HepG2 (cell line): Measurements from ENCODE around the gene VCL. TPM values are rescaled to one million over a fixed set of nuclear protein-coding genes. Genes with fewer than 3 reads are reported as not detected.
"Not testable (repeated sequence)": the region's sequence is repeated elsewhere in the genome, so short reads cannot be mapped to it uniquely, and the experiment has no call there.

Experiments used
- ATAC-seq: fragments of 200-7000 bp; cut with Tn5 transposase; 3 replicates; pipeline ENCODE4 v1.9.1; 2020; ENCODE audit warnings: mild to moderate bottlenecking, moderate library complexity
- BruUV-seq: library from RNA; stranded (reverse); fragments of 400-500 nt; replicated peaks from 2 replicates; lab custom pipeline; 2021; lab: Mats Ljungman, UMichigan
- CTCF ChIA-PET: fragments of 300-600 bp; formaldehyde crosslinking; extraction: SDS; loops from one replicate; lab custom pipeline; 2021; ENCODE audit warnings: low total read pairs, inconsistent platforms, low intra/inter-chr PET ratio; lab: Yijun Ruan, JAX
- POLR2A ChIA-PET: fragments of 350-600 bp; sonication (Branson Sonifier 250); formaldehyde crosslinking; loops from one replicate; lab custom pipeline; 2020; ENCODE audit warnings: antibody characterized with exemption, inconsistent platforms; lab: Yijun Ruan, JAX
- DNase-seq: peaks from one replicate; pipeline ENCODE4 v3.0.0-alpha.2; 2015; ENCODE audit warnings: low spot score
- FAIRE-seq: peaks from 3 replicates; lab custom pipeline; 2011; peaks lifted over from hg19 to GRCh38; lab: Jason Lieb, UNC
- H2AFZ ChIP-seq: one replicate; pipeline ENCODE4 v1.6.1; 2011; ENCODE audit warnings: low read length, inconsistent platforms
- H3K27ac ChIP-seq: fragments of 300-600 bp; 3 replicates; pipeline ENCODE4 v1.8.0; 2011; ENCODE audit warnings: mixed run types, mild to moderate bottlenecking, mixed read lengths, low read length, inconsistent platforms; ENCODE audit not compliant: insufficient read depth; ENCODE audit errors: extremely low read length
- H3K27me3 ChIP-seq, 2 experiments: fragments of 200-600 bp in 1 of 2; 2 replicates in 1 of 2; 3 replicates in 1 of 2; pipeline versions ENCODE4 v1.6.0 to v1.8.0; 2011; ENCODE audit warnings: low read length in 2 of 2, mild to moderate bottlenecking in 2 of 2, moderate library complexity in 2 of 2, inconsistent platforms in 1 of 2; ENCODE audit not compliant: insufficient read depth in 2 of 2, control insufficient read depth in 1 of 2
- H3K36me3 ChIP-seq, 2 experiments: fragments of 200-600 bp in 1 of 2; replicated peaks in 1 of 2; 2 replicates in 1 of 2; 3 replicates in 1 of 2; pipeline versions ENCODE4 v1.5.1 to v1.8.0; 2011; ENCODE audit warnings: low read length in 2 of 2, inconsistent platforms in 1 of 2; ENCODE audit not compliant: insufficient read depth in 2 of 2, control insufficient read depth in 1 of 2
- H3K4me1 ChIP-seq: 2 replicates; pipeline ENCODE4 v1.5.1; 2012; ENCODE audit warnings: low read length, inconsistent platforms; ENCODE audit not compliant: insufficient read depth
- H3K4me2 ChIP-seq: 2 replicates; pipeline ENCODE4 v1.6.0; 2011; ENCODE audit warnings: low read depth, low read length, inconsistent platforms
- H3K4me3 ChIP-seq, 3 experiments: fragments of 200-600 bp in 1 of 3; sonication (generic), shearing (Covaris generic) in 1 of 3; replicated peaks in 1 of 3; 2 replicates each; pipeline ENCODE4 v1.5.1; 2011 to 2016; ENCODE audit warnings: low read length in 3 of 3, inconsistent platforms in 2 of 3, low read depth in 2 of 3, mild to moderate bottlenecking in 2 of 3, control low read depth in 1 of 3, mixed read lengths in 1 of 3; ENCODE audit not compliant: insufficient read depth in 1 of 3
- H3K79me2 ChIP-seq: one replicate; pipeline ENCODE4 v1.6.1; 2011; ENCODE audit warnings: low read length, inconsistent platforms; ENCODE audit not compliant: insufficient read depth
- H3K9ac ChIP-seq: 2 replicates; pipeline ENCODE4 v1.6.0; 2011; ENCODE audit warnings: mild to moderate bottlenecking, low read depth, low read length, inconsistent platforms; ENCODE audit not compliant: insufficient read depth
- H3K9me3 ChIP-seq: 2 replicates; pipeline ENCODE4 v1.5.1; 2012; ENCODE audit warnings: mild to moderate bottlenecking, low read length
- H4K20me1 ChIP-seq: 2 replicates; pipeline ENCODE4 v1.6.0; 2011; ENCODE audit warnings: inconsistent platforms, mild to moderate bottlenecking, low read length, moderate library complexity; ENCODE audit not compliant: insufficient read depth
- HDAC6 ChIP-seq: fragments of 200-600 bp; sonication (generic); IDR thresholded peaks from 2 replicates; pipeline ENCODE4 v1.7.0; 2017; ENCODE audit warnings: mild to moderate bottlenecking, antibody characterized with exemption, low read length, low read depth
- PTBP1 ChIP-seq: fragments of 200-400 bp; formaldehyde crosslinking; IDR thresholded peaks from 2 replicates; pipeline ENCODE4 v1.6.1; 2018; ENCODE audit warnings: low read length, low read depth; ENCODE audit not compliant: poor library complexity, severe bottlenecking
- ZBTB42 ChIP-seq: sonication (generic); formaldehyde crosslinking; IDR thresholded peaks from 2 replicates; pipeline ENCODE4 v1.5.0; 2020; ENCODE audit warnings: mild to moderate bottlenecking, missing genetic modification reagents
- ZNF615 ChIP-seq: sonication (generic); formaldehyde crosslinking; IDR thresholded peaks from 2 replicates; pipeline ENCODE4 v1.5.0; 2020; ENCODE audit warnings: mild to moderate bottlenecking, missing genetic modification reagents, borderline replicate concordance
- WGBS: methylation state at CpG from one replicate; pipeline ENCODE4 v1.1.6; 2017; ENCODE audit warnings: low lambda C conversion rate; 5-methylcytosine and 5-hydroxymethylcytosine counted together
- in situ Hi-C: cut with HindIII; loops from 2 replicates; pipeline ENCODE4 v1.10.0; 2017; ENCODE audit warnings: low pct_unique_long_range_greater_than_20kb; ENCODE audit not compliant: extremely low pct_ligation_motif_present
- intact Hi-C: fragments of 100-400 bp; cut with micrococcal nuclease; formaldehyde crosslinking; loops from one replicate; pipeline ENCODE4 v1.10.0; 2022; ENCODE audit not compliant: unreplicated experiment
- polyA plus RNA-seq, 8 experiments: library from polyadenylated mRNA; depleted of rRNA in 3 of 8; stranded (reverse) in 7 of 8; unstranded in 1 of 8; fragments of >200 nt; fragmentation: Illumina TruSeq in 4 of 8; extraction: Trizol in 4 of 8; gene quantifications; 2 replicates each; pipeline versions ENCODE4 v1.2.1 to v1.2.3, GENCODE V29; 2011 to 2016; ENCODE audit warnings: low read depth in 4 of 8, missing spikeins in 1 of 8, mixed read lengths in 1 of 8; ENCODE audit not compliant: insufficient read depth in 1 of 8
- total RNA-seq, 5 experiments: library from RNA; depleted of rRNA; stranded (reverse); fragments of >200 nt; fragmentation: Illumina TruSeq; extraction: Trizol; gene quantifications; 2 replicates each; pipeline ENCODE4 v1.2.3, GENCODE V29; 2016; ENCODE audit warnings: low read depth in 1 of 5
- TF ChIP-seq, protein P1 (sequence below): sonication (generic); formaldehyde crosslinking; IDR thresholded peaks from 2 replicates; pipeline ENCODE4 v1.4.0; 2020; ENCODE audit warnings: mild to moderate bottlenecking, missing genetic modification reagents

Gene VCL
- total and polyA plus RNA-seq, 2 of the 13 experiments (the other 11 are each of a cell fraction or from before 2014, with no cell fraction given), result 17.3 to 26.9 TPM

DNA sequence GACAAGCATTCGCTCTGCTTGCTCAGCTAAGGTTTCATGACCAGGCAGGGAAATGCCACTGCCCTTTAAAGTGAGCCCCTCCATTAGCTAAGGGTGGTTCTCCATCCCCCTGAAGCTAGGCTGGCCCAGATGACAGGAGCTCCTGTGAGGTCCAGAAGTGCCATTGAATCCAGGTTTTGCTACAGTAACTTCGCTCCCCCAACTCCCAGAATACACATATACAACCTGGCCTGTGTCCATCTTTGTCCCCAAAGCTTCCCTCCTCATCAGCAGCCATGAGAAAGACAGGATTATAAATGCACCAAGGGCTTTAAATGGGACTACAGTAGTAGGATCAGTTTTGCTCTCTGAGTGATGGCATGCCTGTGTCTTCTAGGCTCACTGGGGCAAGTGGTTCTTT is 35.5 kb upstream of the VCL start (continued):
- TF ChIP-seq HDAC6 (no peak), PTBP1 (no peak)
- TF ChIP-seq, all 625 proteins: peak for 0

GRCh38 chr10:73963533-73963932 is 34.4 kb upstream of the VCL start:
- H3K27ac ChIP-seq, H3K9me3 ChIP-seq, H2AFZ ChIP-seq, BruUV-seq, H3K4me2 ChIP-seq, H3K4me3 ChIP-seq, POLR2A ChIA-PET, H4K20me1 ChIP-seq, CTCF ChIA-PET, FAIRE-seq, H3K9ac ChIP-seq, H3K79me2 ChIP-seq, DNase-seq, H3K36me3 ChIP-seq, in situ Hi-C loops, intact Hi-C loops, H3K27me3 ChIP-seq, ATAC-seq: not testable (repeated sequence)
- 82% methylated on average over 12 of the region's 12 CpGs for WGBS
- H3K4me1 ChIP-seq, result peaks cover 34% of the 10 kb centered on the region

GRCh38 chr10:73964743-73965142 is 33.2 kb upstream of the VCL start:
- no peaks in the 10 kb centered on the region for H4K20me1 ChIP-seq
- H3K4me2 ChIP-seq, result no peak overlapping the region
- no TSS peak for BruUV-seq
- ChIA-PET CTCF (no interaction called here), POLR2A (no interaction called here)
- TF ChIP-seq ZNF615 (CRISPR knock-in tag), result no peak
- TF ChIP-seq ZBTB42 (CRISPR knock-in tag), result no peak
- TF ChIP-seq, protein P1, sequence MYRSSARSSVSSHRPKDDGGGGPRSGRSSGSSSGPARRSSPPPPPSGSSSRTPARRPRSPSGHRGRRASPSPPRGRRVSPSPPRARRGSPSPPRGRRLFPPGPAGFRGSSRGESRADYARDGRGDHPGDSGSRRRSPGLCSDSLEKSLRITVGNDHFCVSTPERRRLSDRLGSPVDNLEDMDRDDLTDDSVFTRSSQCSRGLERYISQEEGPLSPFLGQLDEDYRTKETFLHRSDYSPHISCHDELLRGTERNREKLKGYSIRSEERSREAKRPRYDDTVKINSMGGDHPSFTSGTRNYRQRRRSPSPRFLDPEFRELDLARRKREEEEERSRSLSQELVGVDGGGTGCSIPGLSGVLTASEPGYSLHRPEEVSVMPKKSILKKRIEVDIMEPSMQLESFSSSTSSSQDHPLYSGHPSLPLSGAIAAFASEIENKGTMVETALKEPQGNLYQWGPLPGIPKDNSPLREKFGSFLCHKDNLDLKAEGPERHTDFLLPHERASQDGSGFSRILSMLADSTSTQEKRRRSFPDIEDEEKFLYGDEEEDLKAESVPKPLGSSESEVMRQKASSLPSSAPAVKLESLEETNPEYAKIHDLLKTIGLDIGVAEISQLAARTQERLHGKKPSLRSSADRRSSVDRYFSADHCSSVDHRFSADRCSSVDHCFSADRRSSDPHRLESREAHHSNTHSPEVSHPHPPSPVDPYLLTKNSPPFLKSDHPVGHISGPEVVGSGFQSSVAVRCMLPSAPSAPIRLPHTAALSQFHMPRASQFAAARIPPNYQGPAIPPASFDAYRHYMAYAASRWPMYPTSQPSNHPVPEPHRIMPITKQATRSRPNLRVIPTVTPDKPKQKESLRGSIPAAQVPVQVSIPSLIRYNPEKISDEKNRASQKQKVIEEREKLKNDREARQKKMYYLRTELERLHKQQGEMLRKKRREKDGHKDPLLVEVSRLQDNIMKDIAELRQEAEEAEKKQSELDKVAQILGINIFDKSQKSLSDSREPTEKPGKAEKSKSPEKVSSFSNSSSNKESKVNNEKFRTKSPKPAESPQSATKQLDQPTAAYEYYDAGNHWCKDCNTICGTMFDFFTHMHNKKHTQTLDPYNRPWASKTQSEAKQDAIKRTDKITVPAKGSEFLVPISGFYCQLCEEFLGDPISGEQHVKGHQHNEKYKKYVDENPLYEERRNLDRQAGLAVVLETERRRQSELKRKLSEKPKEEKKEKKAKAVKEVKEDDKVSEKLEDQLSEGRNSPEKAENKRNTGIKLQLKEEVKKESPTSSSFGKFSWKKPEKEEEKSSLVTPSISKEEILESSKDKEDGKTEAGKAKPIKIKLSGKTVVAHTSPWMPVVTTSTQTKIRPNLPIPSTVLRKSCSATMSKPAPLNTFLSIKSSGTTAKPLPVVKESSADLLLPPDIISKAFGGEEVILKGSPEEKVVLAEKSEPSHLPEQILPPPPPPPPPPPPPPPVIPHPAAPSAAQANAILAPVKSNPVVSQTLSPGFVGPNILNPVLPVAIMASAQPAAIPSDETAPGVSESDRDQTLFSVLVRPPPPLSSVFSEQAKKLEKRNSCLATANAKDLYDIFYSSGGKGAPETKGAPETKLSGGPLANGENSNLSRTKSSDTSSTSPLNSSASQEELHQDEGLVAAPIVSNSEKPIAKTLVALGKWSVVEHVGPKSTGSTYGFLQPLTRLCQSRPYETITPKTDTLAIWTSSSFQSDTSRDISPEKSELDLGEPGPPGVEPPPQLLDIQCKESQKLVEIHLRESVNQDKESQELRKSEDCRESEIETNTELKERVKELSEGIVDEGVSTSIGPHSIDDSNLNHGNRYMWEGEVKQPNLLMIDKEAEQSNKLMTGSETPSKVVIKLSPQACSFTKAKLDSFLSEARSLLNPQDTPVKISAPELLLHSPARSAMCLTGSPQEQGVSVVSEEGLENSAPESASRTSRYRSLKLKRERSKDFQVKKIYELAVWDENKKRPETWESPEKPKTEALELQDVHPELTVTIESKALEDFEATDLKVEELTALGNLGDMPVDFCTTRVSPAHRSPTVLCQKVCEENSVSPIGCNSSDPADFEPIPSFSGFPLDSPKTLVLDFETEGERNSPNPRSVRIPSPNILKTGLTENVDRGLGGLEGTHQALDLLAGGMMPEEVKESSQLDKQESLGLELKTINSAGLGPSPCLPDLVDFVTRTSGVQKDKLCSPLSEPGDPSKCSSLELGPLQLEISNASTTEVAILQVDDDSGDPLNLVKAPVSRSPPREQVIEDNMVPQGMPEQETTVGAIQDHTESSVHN, result no peak
- no peak overlapping the region for H3K9ac ChIP-seq
- DNase-seq (no peak), ATAC-seq (no peak), FAIRE-seq (no peak)
- in situ Hi-C loops (no loop called here), intact Hi-C loops (no loop called here)
- WGBS, result 65% methylated on average over 2 of the region's 2 CpGs
- no peak overlapping the region for H2AFZ ChIP-seq
- peaks cover 21% of the 10 kb centered on the region for H3K4me1 ChIP-seq
- no peaks in the 10 kb centered on the region for H3K36me3 ChIP-seq
- H3K79me2 ChIP-seq, result no peaks in the 10 kb centered on the region
- H3K27ac ChIP-seq, result no peak overlapping the region
- H3K9me3 ChIP-seq, result no peaks in the 10 kb centered on the region
- no peak overlapping the region for H3K4me3 ChIP-seq
- no peaks in the 10 kb centered on the region; a peak in 1 of 5 replicates for H3K27me3 ChIP-seq
